Measurements from ENCODE around the gene HIF1A.
A peak's percentile ranks its signal among the peaks of the same experiment; 100 is the strongest.
"Not testable (repeated sequence)": the region's sequence is repeated elsewhere in the genome, so short reads cannot be mapped to it uniquely, and the experiment has no call there.

The HIF1A gene

GRCh38 chr14:61694830-61695694 lies at the start of gene HIF1A:
TSS of gene HIF1A (plus strand) at chr14:61695513. CDS start at chr14:61695805, 292 bp downstream.
- DNase-seq: peak; percentile 99

- no peak for DNase-seq
Measured at GRCh38 chr14:61646366-61647116, 48.8 kb upstream of the HIF1A start.

- no peak for DNase-seq
Measured at GRCh38 chr14:61647704-61648103, 47.6 kb upstream of the HIF1A start.

GRCh38 chr14:61648377-61648776 lies 46.9 kb upstream of the HIF1A start:
- DNase-seq: no peak

- DNase-seq: no peak
Measured at GRCh38 chr14:61649283-61649682, 46.0 kb upstream of the HIF1A start.

- no peak for DNase-seq
Measured at GRCh38 chr14:61651355-61651754, 44.0 kb upstream of the HIF1A start.

- no peak for DNase-seq
Measured at GRCh38 chr14:61652526-61653262, 42.6 kb upstream of the HIF1A start.

- DNase-seq: peak; percentile 68
Measured at GRCh38 chr14:61653507-61653906, 41.8 kb upstream of the HIF1A start.

GRCh38 chr14:61654026-61654425 lies 41.3 kb upstream of the HIF1A start:
- DNase-seq: no peak

- no peak for DNase-seq
Measured at GRCh38 chr14:61655777-61656176, 39.5 kb upstream of the HIF1A start.

- no peak for DNase-seq
Measured at GRCh38 chr14:61656341-61656740, 39.0 kb upstream of the HIF1A start.

GRCh38 chr14:61658111-61658510 lies 37.2 kb upstream of the HIF1A start:
- DNase-seq: not testable (repeated sequence)

- no peak for DNase-seq
Measured at GRCh38 chr14:61659582-61659981, 35.7 kb upstream of the HIF1A start.

GRCh38 chr14:61661471-61662400 lies 33.6 kb upstream of the HIF1A start:
- DNase-seq: no peak

- DNase-seq: peak; percentile 97
Measured at GRCh38 chr14:61662437-61663311, 32.6 kb upstream of the HIF1A start.

GRCh38 chr14:61663312-61663979 lies 31.9 kb upstream of the HIF1A start:
- DNase-seq: no peak

- no peak for DNase-seq
Measured at GRCh38 chr14:61668282-61668681, 27.0 kb upstream of the HIF1A start.

GRCh38 chr14:61670576-61670975 lies 24.7 kb upstream of the HIF1A start:
- no peak for DNase-seq

- no peak for DNase-seq
Measured at GRCh38 chr14:61671082-61671481, 24.2 kb upstream of the HIF1A start.

GRCh38 chr14:61672796-61673195 lies 22.5 kb upstream of the HIF1A start:
- no peak for DNase-seq

GRCh38 chr14:61673305-61673704 lies 22.0 kb upstream of the HIF1A start:
- no peak for DNase-seq

Measured in islet precursor cell (in vitro differentiated cells).